ENCODE measurements around the gene ZHX3. TPM values are rescaled to one million over a fixed set of nuclear protein-coding genes. Genes with fewer than 3 reads are reported as not detected.

ZHX3 gene
- total RNA-seq, 4 donors from 2014 or later: 57.8 to 74.8 (median 60.5) TPM

GRCh38 chr20:41268917-41269652 is 48.4 kb downstream of the ZHX3 start:
- H3K4me1 ChIP-seq: no peaks in the 10 kb centered on the region

GRCh38 chr20:41268402-41268801 is 49.1 kb downstream of the ZHX3 start:
- peaks cover 0 to 6% of the 10 kb centered on the region in 2 donors for H3K36me3 ChIP-seq
- H3K4me1 ChIP-seq: no peaks in the 10 kb centered on the region
- no peak overlapping the region for H3K4me3 ChIP-seq (replicated peaks in 1 of 3)
- 88 to 93% methylated on average over 1 of the region's 1 CpG for WGBS, 2 donors
- no peak overlapping the region for H3K27ac ChIP-seq
- TF ChIP-seq CTCF (IDR thresholded peaks at IDR 0.05): no peak
- no peak for TF ChIP-seq POLR2A (IDR thresholded peaks at IDR 0.05)
- H3K9me3 ChIP-seq: no peaks in the 10 kb centered on the region
- intact Hi-C loops (cut with DNase I): no loop called here
- no peaks in the 10 kb centered on the region for H3K27me3 ChIP-seq
- DNase-seq: no peak

More at GRCh38 chr20:41268917-41269652, 48.4 kb downstream of the ZHX3 start:
- no peak overlapping the region for H3K4me3 ChIP-seq (replicated peaks in 1 of 3)
- peaks cover 0 to 6% of the 10 kb centered on the region in 2 donors for H3K36me3 ChIP-seq
- no peaks in the 10 kb centered on the region for H3K9me3 ChIP-seq
- no peaks in the 10 kb centered on the region for H3K27me3 ChIP-seq
- no peak overlapping the region for H3K27ac ChIP-seq
- TF ChIP-seq CTCF (IDR thresholded peaks at IDR 0.05) (no peak), POLR2A (IDR thresholded peaks at IDR 0.05) (no peak)
- 82 to 90% methylated on average over 4 of the region's 4 CpGs for WGBS, 2 donors
- intact Hi-C loops (cut with DNase I): no loop called here
- DNase-seq: no peak

- Histone ChIP-seq H3K4me1 (peaks cover 5 to 12% of the 10 kb centered on the region in 2 donors), H3K27ac (no peak overlapping the region), H3K36me3 (peaks cover 0 to 6% of the 10 kb centered on the region in 2 donors), H3K27me3 (no peaks in the 10 kb centered on the region), H3K9me3 (no peaks in the 10 kb centered on the region), H3K4me3 (replicated peaks in 1 of 3) (no peak overlapping the region)
- no peak for DNase-seq
- TF ChIP-seq POLR2A (IDR thresholded peaks at IDR 0.05): no peak
- no peak for TF ChIP-seq CTCF (IDR thresholded peaks at IDR 0.05)
- 97 to 98% methylated on average over 2 of the region's 2 CpGs for WGBS, 2 donors
- intact Hi-C loops (cut with DNase I): no loop called here
Observed at GRCh38 chr20:41265938-41266337, 51.6 kb downstream of the ZHX3 start.

GRCh38 chr20:41264819-41265218 is 52.7 kb downstream of the ZHX3 start:
- H3K9me3 ChIP-seq: no peaks in the 10 kb centered on the region
- intact Hi-C loops (cut with DNase I): no loop called here
- no peak for DNase-seq
- peaks cover 8 to 20% of the 10 kb centered on the region in 2 donors for H3K4me1 ChIP-seq
- TF ChIP-seq POLR2A (IDR thresholded peaks at IDR 0.05): no peak
- TF ChIP-seq CTCF (IDR thresholded peaks at IDR 0.05): no peak
- no peak overlapping the region for H3K4me3 ChIP-seq (replicated peaks in 1 of 3)
- WGBS, 2 donors: 94 to 97% methylated on average over 2 of the region's 2 CpGs
- H3K27me3 ChIP-seq: no peaks in the 10 kb centered on the region
- no peak overlapping the region for H3K27ac ChIP-seq
- H3K36me3 ChIP-seq: peaks cover 0 to 6% of the 10 kb centered on the region in 2 donors
